Stimulated activated CD4-positive, alpha-beta T cell treated with anti-CD3 and anti-CD28 coated beads, Interleukin-15, amount 100 ng/mL, for 48 hours (primary cell): ENCODE results near the gene DNAJC3.
"Not testable (repeated sequence)": the region's sequence is repeated elsewhere in the genome, so short reads cannot be mapped to it uniquely, and the experiment has no call there.

Source experiments
- DNase-seq, 2 donors: peaks; one replicate each; pipeline ENCODE4 v3.0.0-alpha.2; 2020; ENCODE audit warnings: low read depth in 2 of 2

Gene DNAJC3

GRCh38 chr13:95676105-95676761 lies 706 bp upstream of the DNAJC3 start:
- no peak for DNase-seq

DNA sequence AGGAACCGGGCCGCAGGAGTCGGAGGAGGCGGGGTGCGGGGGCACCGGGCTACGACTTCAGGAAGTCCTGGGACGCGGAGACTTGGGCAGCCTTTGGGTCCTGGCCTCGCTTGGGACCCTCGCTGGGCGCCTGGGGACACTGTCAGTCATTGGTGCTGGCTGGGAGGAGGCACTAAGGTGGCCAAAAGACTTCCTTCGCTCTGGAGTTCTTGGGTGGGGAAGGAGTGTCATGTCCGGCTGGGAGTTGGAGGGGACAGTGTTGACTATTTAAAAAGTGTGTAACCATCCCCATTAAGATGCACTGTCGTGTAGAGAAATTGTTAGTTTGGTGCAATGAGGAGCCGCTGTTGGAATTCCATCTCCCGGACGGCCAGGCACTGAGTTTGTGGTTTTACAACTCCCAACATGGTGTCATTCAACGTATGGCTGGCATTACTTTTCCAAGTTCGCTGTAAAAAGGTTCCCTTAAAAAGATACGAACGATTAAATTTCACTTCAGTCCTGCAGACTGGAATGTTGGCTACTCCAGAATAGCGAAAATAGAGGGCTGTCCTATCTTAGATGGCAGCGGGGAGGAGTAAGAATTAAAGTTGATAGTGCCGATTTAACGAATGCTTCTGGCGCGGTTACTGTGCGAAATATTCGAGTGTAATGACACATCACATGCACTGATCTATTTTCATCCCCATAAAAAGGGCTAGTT lies 776 bp downstream of the DNAJC3 start:
- no peak for DNase-seq

GRCh38 chr13:95678967-95679366 lies 2.0 kb downstream of the DNAJC3 start:
- no peak for DNase-seq

DNA sequence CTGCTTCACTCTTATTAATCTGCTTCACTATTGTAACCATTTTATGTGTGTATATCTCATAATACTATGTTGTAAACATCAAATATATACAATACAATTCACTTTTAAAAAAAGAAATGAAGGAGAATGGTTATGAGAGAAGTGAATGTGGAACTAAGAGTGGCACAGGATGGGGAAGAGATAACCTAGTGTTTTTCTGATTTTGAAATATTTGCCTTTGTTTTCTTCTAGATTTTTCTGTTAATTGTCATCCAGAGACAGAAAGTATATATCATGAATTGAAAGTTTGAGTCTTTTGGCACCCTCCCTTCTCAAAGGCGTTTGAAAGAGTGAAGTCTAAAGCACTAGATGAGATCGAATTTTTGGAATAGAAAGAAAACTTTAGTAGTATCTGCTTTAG lies 2.8 kb downstream of the DNAJC3 start:
- DNase-seq = no peak

- DNase-seq = no peak
Measured at GRCh38 chr13:95684418-95684817, 7.5 kb downstream of the DNAJC3 start.

DNA sequence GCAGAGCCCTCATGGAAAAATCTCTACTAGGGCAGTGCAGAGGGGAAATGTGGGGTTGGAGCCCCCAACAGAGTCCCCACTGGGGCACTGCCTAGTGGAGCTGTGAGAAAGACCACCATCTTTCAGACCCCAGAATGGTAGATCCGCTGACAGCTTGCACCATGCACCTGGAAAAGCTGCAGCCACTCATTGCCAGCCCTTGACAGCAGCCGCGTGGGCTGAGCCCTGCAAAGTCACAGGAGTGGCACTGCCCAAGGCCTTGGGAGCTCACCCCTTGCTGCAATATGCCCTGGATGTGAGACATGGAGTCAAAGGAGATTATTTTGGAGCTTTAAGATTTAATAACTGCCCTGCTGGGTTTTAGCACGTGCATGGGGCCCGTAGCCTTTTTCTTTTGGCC lies 8.0 kb downstream of the DNAJC3 start:
- DNase-seq = not testable (repeated sequence)

GRCh38 chr13:95689582-95689926 lies 12.6 kb downstream of the DNAJC3 start:
- no peak for DNase-seq

DNA sequence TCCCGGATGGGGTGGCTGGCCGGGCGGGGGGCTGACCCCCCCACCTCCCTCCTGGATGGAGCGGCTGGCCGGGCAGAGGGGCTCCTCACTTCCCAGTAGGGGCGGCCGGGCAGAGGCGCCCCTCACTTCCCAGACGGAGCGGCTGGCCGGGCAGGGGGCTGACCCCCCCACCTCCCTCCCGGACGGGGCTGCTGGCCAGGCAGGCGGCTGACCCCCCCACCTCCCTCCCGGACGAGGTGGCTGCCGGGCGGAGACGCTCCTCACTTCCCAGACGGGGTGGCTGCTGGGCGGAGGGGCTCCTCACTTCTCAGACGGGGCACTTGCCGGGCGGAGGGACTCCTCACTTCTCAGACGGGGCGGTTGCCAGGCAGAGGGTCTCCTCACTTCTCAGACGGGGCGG lies 14.0 kb downstream of the DNAJC3 start:
- not testable (repeated sequence) for DNase-seq

DNA sequence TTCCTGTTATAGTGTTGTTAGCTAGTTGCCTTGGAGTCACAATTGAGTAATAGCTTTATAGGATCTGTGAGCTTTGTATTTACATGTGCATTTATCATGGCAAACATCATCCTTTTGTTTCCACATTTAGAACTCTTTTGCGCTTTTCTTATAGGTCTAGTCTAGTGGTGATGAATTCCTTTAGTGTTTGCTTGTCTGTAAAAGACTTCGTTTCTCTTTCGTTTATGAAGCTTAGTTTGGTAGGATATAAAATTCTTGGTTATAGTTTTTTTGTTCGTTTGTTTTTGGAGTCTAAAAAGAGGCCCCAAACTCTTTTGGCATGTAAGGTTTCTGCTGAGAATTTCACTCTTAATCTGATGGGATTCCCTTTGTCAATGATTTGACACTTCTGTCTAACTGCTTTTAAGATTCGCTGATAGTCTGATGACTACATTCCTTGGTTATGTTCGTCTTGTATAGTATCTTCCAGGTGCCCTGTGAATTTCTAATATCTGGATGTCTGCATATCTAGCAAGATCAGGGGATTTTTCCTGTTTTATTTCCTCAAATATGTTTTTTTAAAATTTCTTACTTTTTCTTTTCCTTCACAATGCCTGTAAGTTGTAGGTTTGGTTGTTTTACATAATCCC lies 20.2 kb downstream of the DNAJC3 start:
- DNase-seq = no peak

- DNase-seq = no peak
Measured at GRCh38 chr13:95698047-95698749, 21.3 kb downstream of the DNAJC3 start.

DNA sequence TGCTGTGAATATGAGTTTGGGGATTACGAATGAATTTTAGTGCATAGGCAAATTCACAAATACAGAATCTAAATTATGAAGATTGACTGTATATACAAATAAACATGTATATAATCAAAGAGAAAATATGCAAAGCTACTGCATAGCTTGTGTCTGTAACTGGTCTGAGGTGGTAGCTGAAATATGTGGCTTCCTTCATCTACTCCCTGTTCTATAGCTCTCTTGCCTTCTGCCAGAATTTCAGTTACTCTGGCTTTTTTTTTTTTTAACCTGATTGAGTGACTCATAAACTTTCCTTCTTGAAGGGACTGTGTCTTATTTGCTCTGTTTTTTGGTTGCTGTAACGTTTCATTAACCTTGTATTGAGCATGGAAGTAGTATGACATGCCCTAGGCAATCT lies 26.6 kb downstream of the DNAJC3 start:
- DNase-seq = no peak

DNA sequence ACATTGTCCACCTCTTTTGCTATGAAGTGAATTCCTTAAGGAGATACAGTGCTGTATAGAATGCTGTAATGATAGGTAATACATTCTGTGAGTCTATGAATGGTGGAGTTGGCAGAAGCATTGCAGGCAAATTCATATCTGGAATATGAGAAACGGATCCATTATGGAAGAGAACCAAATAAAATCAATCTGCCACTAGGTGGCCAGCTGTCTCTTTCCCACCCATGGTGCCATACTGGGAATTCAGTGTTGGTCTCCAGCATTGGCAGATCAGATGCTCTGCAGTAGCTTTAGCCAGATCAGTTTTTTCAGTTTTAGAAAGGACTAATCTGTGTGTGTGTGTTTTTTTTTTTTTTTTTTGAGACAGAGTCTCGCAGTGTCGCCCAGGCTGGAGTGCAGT lies 27.6 kb downstream of the DNAJC3 start:
- DNase-seq = no peak

GRCh38 chr13:95706356-95706755 lies 29.4 kb downstream of the DNAJC3 start:
- DNase-seq = no peak

DNA sequence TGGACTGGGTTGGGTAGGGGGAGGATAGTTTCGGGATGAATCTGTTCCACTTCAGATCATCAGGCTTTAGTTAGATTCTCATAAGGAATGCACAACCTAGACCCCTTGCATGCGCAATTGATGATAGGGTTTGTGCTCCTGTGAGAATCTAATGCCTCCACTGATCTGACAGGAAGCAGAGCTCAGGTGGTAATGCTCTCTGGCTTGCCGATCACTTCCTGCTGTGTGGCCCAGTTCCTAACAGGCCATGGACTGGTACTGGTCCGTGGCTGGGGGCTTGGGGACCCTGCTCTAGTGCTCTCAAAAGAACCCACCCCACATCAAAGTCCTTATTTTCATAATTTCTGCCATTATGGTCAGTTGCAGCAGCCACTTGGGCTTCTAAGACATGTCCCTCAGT lies 30.1 kb downstream of the DNAJC3 start:
- DNase-seq = no peak

DNA sequence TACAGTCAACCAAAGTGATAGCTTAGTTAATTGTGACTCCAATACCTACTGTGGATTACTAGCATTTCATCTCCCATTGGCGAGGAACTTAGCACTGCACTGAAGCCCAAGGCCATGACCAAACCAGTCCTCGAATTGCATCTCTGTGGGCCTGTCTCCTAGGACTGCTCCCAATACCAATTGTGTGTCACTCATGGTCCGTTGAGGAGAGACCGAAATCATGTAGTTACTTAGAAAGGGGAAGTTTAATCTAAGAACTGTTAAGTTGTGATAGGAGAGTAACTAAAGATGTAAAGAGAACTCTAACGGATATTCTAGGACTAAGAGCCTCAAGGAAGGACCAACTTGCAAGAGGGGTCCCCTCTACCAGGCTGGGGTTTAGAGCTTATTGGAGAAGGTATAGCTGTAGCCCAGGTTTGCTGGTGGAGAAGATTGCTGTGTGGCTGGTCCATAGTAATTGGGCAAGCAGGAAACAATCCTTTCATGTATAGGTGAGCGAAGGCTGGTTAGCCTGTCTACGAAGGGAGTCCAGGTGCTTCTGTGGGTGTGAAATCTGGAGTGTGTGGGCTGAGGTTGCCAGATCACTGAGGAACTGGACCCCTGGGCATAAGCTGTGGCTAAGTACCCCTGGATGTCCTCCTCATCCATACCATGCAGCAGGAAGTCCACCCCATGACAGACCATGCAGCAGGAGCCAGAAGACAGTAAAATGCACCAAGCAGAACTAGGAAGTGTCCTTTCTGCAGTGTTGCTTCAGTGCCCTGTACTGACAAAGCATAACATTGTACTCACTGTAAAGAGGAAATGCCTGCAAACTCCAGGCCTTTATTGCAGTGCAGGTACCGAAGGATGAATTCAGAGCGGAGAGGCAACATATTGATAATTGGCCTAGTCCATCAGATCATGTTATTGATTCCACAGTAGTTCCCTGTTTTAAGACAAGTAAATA lies 30.8 kb downstream of the DNAJC3 start:
- no peak for DNase-seq

DNA sequence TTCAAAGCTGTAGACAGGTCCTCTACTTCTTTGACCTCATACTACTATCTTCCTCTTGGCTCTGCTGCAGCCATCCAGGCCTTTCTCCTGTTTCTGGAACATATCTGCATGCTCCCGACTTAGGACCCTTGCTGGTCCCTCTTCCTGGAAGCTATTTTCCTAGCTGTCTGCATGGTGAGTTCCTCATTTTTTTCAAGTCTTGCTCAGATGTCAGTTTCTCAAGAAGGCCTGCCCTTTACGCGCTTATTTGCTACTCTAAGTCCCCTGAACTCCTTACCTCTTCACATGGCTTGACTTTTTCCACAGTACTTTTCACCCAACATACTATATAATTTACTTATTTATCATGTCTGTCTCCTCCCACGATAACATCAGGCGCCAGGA lies 31.4 kb downstream of the DNAJC3 start:
- no peak for DNase-seq

DNA sequence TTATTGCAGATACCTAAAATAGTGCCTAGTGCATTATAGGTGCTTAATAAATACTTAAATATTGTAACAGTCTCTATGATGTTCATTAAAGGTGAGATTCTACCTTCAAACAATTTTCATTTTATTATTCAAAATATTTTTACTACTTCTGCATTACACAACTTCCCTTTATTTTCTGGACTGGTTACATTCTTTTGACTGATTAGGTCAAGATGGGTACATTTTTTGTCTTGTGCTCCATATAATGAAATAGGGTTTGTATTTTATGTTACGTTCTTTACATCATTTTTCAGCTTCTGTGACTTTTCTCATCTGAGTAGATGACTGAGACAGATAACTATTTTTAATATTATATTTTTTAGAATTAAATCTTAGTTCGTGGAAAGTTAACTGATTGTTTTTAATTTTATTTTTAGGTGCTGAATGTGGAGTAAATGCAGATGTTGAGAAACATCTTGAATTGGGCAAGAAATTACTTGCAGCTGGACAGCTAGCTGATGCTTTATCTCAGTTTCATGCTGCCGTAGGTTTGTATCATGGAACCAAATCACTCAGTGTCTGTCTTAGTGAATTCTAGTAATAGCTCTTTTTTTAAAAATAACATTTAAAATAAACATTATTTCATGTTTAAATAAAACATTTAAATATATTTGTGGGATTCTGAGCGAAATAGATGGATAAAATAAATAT lies 32.0 kb downstream of the DNAJC3 start:
- no peak for DNase-seq

DNA sequence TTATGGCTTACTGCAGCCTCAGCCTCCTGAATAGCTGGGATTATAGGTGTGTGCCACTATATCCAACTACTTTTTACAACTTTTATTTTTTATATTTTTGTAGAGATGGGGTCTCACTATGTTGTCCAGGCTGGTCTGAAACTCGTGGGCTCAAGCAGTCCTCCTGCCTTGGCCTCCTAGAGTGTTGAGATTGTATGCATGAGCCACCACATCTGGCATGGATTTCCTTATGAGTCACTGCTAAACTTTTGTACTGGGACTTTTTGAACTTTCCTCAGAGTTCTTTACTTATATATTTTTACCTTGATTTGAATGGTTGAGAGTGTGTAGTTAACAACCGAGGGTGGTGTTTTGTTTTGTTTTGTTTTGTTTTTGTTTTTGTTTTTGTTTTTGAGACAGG lies 33.4 kb downstream of the DNAJC3 start:
- no peak for DNase-seq

GRCh38 chr13:95712846-95713245 lies 35.9 kb downstream of the DNAJC3 start:
- not testable (repeated sequence) for DNase-seq

DNA sequence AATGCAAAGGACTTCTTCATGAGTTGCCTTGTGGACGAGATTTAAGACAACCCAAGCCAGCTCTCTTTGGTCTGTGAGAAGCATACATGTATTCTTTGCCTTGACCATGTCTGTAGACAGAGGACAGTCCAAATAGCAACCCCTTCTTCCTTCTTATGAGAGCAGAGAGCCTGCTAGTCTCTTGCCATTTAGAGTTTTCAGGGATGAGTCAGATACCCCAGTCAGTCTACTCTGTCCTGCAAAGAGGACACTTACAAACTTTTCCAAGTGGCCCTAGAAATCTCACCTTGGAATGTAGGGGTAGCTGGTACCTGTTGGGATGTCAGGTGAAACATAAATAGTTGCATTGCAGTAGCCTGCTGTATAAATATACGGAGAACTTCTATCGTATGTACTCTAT lies 36.7 kb downstream of the DNAJC3 start:
- DNase-seq = no peak
